Measurements from ENCODE around the gene KRT6C. TPM values are rescaled to one million over a fixed set of nuclear protein-coding genes. Genes with fewer than 3 reads are reported as not detected.

Gene KRT6C
- total RNA-seq, 2 donors from 2014 or later, result not detected

DNA sequence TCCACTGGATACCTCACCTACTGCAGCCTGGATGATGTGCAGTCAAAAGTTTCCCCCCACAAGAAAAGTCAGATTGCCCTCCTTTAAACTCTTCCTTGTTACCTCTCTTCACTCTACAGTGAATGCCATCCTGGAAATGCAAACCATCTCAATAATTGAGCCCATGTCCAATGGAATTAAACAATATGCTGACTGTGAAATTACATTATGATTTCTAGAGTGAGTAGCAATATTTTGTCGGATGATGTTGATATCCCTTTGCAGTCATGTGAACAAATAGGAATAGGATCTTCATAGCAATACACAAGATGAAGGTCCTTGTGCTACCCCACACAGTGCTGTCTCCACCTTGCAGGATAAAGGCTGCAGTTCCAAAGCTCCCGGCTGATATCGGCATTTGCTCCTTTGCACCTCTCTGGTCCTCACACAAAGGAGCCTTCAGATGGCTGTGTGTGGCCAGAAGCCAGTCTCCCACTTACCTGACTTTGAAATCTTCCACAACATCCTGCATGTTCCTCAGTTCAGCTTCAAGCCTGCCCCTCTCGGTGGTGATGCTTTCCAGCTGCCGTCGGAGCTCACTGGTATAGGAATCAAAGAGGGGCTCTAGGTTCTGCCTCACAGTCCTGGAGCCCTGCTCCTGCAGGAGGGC lies 40.9 kb downstream of the KRT6C start:
- no peak for DNase-seq
- intact Hi-C loops (cut with DNase I), result no loop called here
- Histone ChIP-seq H3K27ac (no peak overlapping the region), H3K4me3 (no peak overlapping the region), H3K4me1 (peaks cover 9% of the 10 kb centered on the region), H3K9me3 (no peaks in the 10 kb centered on the region), H3K36me3 (replicated peaks in 1 of 2; ENCODE audit: insufficient read depth in 1 of 2, low read depth in 2 of 2) (no peaks in the 10 kb centered on the region), H3K27me3 (no peaks in the 10 kb centered on the region)
- no peak for TF ChIP-seq POLR2A (IDR thresholded peaks at IDR 0.05)
- TF ChIP-seq, protein P1, sequence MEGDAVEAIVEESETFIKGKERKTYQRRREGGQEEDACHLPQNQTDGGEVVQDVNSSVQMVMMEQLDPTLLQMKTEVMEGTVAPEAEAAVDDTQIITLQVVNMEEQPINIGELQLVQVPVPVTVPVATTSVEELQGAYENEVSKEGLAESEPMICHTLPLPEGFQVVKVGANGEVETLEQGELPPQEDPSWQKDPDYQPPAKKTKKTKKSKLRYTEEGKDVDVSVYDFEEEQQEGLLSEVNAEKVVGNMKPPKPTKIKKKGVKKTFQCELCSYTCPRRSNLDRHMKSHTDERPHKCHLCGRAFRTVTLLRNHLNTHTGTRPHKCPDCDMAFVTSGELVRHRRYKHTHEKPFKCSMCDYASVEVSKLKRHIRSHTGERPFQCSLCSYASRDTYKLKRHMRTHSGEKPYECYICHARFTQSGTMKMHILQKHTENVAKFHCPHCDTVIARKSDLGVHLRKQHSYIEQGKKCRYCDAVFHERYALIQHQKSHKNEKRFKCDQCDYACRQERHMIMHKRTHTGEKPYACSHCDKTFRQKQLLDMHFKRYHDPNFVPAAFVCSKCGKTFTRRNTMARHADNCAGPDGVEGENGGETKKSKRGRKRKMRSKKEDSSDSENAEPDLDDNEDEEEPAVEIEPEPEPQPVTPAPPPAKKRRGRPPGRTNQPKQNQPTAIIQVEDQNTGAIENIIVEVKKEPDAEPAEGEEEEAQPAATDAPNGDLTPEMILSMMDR (IDR thresholded peaks at IDR 0.05), result no peak
- 65 to 79% methylated on average over 6 of the region's 6 CpGs for WGBS, 2 donors
- no peak for ATAC-seq

DNA sequence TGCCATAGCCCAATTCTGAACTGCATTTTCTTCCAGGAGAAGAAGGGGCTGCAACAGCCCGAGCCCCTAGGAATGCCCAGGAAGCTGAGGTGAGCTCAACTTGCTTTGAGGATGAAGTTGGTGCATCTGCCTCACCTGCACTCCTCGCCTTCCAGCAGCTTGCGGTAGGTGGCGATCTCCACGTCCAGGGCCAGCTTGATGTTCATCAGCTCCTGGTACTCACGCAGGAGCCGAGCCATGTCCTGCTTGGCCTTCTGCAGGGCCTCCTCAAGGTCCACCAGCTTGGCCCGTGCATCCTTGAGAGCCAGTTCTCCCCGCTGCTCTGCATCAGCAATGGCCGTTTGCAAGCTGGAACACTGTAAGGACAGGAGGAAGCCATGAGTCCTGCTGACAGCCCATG lies 45.5 kb downstream of the KRT6C start:
- ATAC-seq (no peak), DNase-seq (no peak)
- H3K9me3 ChIP-seq, result no peaks in the 10 kb centered on the region
- H3K27me3 ChIP-seq, result no peaks in the 10 kb centered on the region
- no peak overlapping the region for H3K27ac ChIP-seq
- TF ChIP-seq, protein P1 (IDR thresholded peaks at IDR 0.05), result no peak
- no peak for TF ChIP-seq POLR2A (IDR thresholded peaks at IDR 0.05)
- no peak overlapping the region for H3K4me3 ChIP-seq
- WGBS, 2 donors, result 80 to 84% methylated on average over 7 to 10 of the region's 10 CpGs
- intact Hi-C loops (cut with DNase I), result no loop called here
- no peaks in the 10 kb centered on the region for H3K36me3 ChIP-seq (replicated peaks in 1 of 2; ENCODE audit: insufficient read depth in 1 of 2, low read depth in 2 of 2)
- no peaks in the 10 kb centered on the region for H3K4me1 ChIP-seq

DNA sequence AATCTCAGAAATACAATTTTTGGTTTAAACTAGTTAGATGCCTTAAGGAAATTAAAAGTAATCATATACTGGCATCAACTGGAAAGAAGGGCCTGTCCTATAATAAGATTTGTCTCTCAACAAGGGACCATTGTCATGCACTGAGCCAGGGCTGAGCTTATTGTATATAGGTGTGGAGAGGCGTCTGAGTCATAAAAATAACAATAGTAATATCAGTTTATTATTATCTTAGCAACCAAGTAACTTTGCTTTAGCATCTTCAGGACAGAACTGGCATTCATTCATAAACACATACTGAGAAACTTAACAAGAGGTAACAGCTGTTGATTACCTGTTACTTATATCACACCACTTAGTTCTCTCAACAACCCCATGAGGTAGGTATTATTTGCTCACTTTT lies 46.5 kb downstream of the KRT6C start:
- DNase-seq (no peak), ATAC-seq (no peak)
- WGBS, 2 donors, result 83 to 85% methylated on average over 1 of the region's 1 CpG
- Histone ChIP-seq H3K9me3 (no peaks in the 10 kb centered on the region), H3K27ac (no peak overlapping the region), H3K27me3 (no peaks in the 10 kb centered on the region), H3K36me3 (replicated peaks in 1 of 2; ENCODE audit: insufficient read depth in 1 of 2, low read depth in 2 of 2) (no peaks in the 10 kb centered on the region), H3K4me1 (no peaks in the 10 kb centered on the region), H3K4me3 (no peak overlapping the region)
- intact Hi-C loops (cut with DNase I), result no loop called here
- TF ChIP-seq, protein P1 (IDR thresholded peaks at IDR 0.05), result no peak
- no peak for TF ChIP-seq POLR2A (IDR thresholded peaks at IDR 0.05)

DNA sequence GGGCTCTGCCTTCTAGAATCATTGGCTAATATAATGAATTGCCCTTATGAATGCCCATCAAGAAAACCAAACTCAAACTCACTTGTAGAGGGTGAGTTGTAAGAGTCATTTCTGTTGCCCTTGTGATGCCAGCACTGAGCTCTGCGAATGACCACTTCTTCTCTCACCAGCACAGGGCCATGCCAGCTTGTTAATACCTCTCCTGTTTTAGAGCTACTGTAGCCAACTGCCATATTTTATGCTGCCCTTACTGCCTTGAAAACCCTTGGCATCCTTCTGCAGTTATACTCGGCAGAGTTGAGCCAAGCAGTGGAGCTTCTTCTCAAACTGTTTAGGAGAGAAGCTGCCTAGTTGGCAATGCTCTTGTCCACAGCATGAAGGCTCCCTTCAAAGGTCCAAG lies 47.6 kb downstream of the KRT6C start:
- H3K4me1 ChIP-seq, result no peaks in the 10 kb centered on the region
- WGBS, 2 donors, result 86% methylated on average over 2 of the region's 2 CpGs
- no peaks in the 10 kb centered on the region for H3K36me3 ChIP-seq (replicated peaks in 1 of 2; ENCODE audit: insufficient read depth in 1 of 2, low read depth in 2 of 2)
- H3K27ac ChIP-seq, result no peak overlapping the region
- H3K27me3 ChIP-seq, result no peaks in the 10 kb centered on the region
- no peak overlapping the region for H3K4me3 ChIP-seq
- intact Hi-C loops (cut with DNase I), result no loop called here
- no peak for TF ChIP-seq POLR2A (IDR thresholded peaks at IDR 0.05)
- TF ChIP-seq, protein P1 (IDR thresholded peaks at IDR 0.05), result no peak
- ATAC-seq (no peak), DNase-seq (no peak)
- no peaks in the 10 kb centered on the region for H3K9me3 ChIP-seq

DNA sequence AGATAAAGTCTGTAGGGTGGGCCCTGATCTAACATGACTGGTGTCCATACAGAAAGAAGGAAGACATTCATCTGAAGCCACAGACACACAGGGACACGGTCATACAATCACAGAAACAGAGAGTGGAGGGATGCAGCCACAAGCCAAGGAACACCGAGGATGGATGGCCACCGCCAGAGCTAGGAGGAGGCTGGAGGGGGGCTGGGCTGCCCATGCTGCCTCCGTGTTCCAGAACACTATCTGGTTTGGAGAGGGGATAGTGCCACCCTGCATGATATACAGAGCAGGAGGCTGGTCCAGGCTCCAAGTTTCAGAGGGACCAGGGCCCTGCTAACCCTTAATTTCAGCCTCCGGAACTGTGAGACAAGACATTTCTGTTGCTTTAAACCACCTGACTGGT lies 48.1 kb downstream of the KRT6C start:
- no peaks in the 10 kb centered on the region for H3K9me3 ChIP-seq
- no peak for ATAC-seq
- intact Hi-C loops (cut with DNase I), result no loop called here
- H3K36me3 ChIP-seq (replicated peaks in 1 of 2; ENCODE audit: insufficient read depth in 1 of 2, low read depth in 2 of 2), result no peaks in the 10 kb centered on the region
- 85 to 87% methylated on average over 5 of the region's 5 CpGs for WGBS, 2 donors
- DNase-seq, result no peak
- H3K27ac ChIP-seq, result no peak overlapping the region
- H3K4me3 ChIP-seq, result no peak overlapping the region
- H3K4me1 ChIP-seq, result no peaks in the 10 kb centered on the region
- TF ChIP-seq POLR2A (IDR thresholded peaks at IDR 0.05), result no peak
- TF ChIP-seq, protein P1 (IDR thresholded peaks at IDR 0.05), result no peak
- no peaks in the 10 kb centered on the region for H3K27me3 ChIP-seq
